HEK293 (cell line): ENCODE results near the gene FOXP4.

ENCODE experiments used
- CTCF ChIA-PET: fragments of 350-600 bp; formaldehyde crosslinking; extraction: SDS; loops from one replicate; lab custom pipeline; 2021; ENCODE audit warnings: antibody characterized with exemption; lab: Yijun Ruan, JAX
- POLR2A ChIA-PET: fragments of 300-600 bp; formaldehyde crosslinking; extraction: SDS; loops from one replicate; lab custom pipeline; 2020; ENCODE audit warnings: antibody characterized with exemption, inconsistent platforms; lab: Yijun Ruan, JAX
- H3K27ac ChIP-seq: fragments of 200-500 bp; sonication (Bioruptor generic); 2 replicates; pipeline ENCODE4 v1.5.1; 2014; ENCODE audit warnings: low read depth, low read length, control low read depth, inconsistent platforms; ENCODE audit errors: extremely low read depth
- H3K36me3 ChIP-seq, 2 experiments: fragments of 200-500 bp in 1 of 2; sonication (Bioruptor generic) in 1 of 2; 1 replicate in 1 of 2; 2 replicates in 1 of 2; pipeline ENCODE4 v1.5.1; 2014 to 2017; ENCODE audit warnings: inconsistent platforms in 2 of 2, low read length in 2 of 2; ENCODE audit not compliant: control insufficient read depth in 2 of 2, insufficient read depth in 1 of 2
- H3K4me1 ChIP-seq: fragments of 200-500 bp; sonication (Bioruptor generic); 2 replicates; pipeline ENCODE4 v1.5.1; 2014; ENCODE audit warnings: mild to moderate bottlenecking, low read length, inconsistent platforms; ENCODE audit not compliant: control insufficient read depth, insufficient read depth
- H3K4me3 ChIP-seq: 2 replicates; pipeline ENCODE4 v1.5.1; 2011; ENCODE audit warnings: low read depth, mild to moderate bottlenecking, control low read depth, low read length, moderate library complexity
- H3K9me3 ChIP-seq: fragments of 200-500 bp; sonication (Bioruptor generic); 2 replicates; pipeline ENCODE4 v1.5.1; 2014; ENCODE audit warnings: low read depth, low read length, inconsistent platforms; ENCODE audit not compliant: control insufficient read depth, insufficient read depth
- EGR2 ChIP-seq: fragments of 450-650 bp; formaldehyde crosslinking; IDR thresholded peaks from 2 replicates; pipeline ENCODE4 v1.5.1; 2016; ENCODE audit warnings: low read depth, missing biosample characterization, missing genetic modification characterization
- FEZF1 ChIP-seq: fragments of 450-650 bp; formaldehyde crosslinking; IDR thresholded peaks from 2 replicates; pipeline ENCODE4 v1.5.1; 2016; ENCODE audit warnings: missing biosample characterization, missing genetic modification characterization
- GFI1B ChIP-seq: fragments of 450-650 bp; formaldehyde crosslinking; IDR thresholded peaks from 2 replicates; pipeline ENCODE4 v1.5.1; 2016; ENCODE audit warnings: missing biosample characterization, missing genetic modification characterization
- HOXA7 ChIP-seq: sonication (generic); formaldehyde crosslinking; IDR thresholded peaks from 2 replicates; pipeline ENCODE4 v1.8.1; 2022; ENCODE audit warnings: missing genetic modification reagents, borderline replicate concordance
- HOXC10 ChIP-seq: sonication (generic); formaldehyde crosslinking; IDR thresholded peaks from 2 replicates; pipeline ENCODE4 v1.8.1; 2023; ENCODE audit warnings: mild to moderate bottlenecking, missing genetic modification reagents
- OVOL3 ChIP-seq: fragments of 450-650 bp; formaldehyde crosslinking; IDR thresholded peaks from 2 replicates; pipeline ENCODE4 v1.5.1; 2016; ENCODE audit warnings: missing biosample characterization, missing genetic modification characterization
- PATZ1 ChIP-seq: fragments of 450-650 bp; formaldehyde crosslinking; IDR thresholded peaks from 2 replicates; pipeline ENCODE4 v1.5.1; 2016; ENCODE audit warnings: missing biosample characterization, missing genetic modification characterization
- PRDM10 ChIP-seq: fragments of 450-650 bp; formaldehyde crosslinking; IDR thresholded peaks from 2 replicates; pipeline ENCODE4 v1.5.1; 2016; ENCODE audit warnings: missing biosample characterization, missing genetic modification characterization
- RBAK ChIP-seq: fragments of 450-650 bp; formaldehyde crosslinking; IDR thresholded peaks from 2 replicates; pipeline ENCODE4 v1.5.1; 2016; ENCODE audit warnings: missing biosample characterization, missing genetic modification characterization
- ZBTB7A ChIP-seq: fragments of 450-650 bp; formaldehyde crosslinking; IDR thresholded peaks from 2 replicates; pipeline ENCODE4 v1.5.1; 2016; ENCODE audit warnings: low read depth, missing biosample characterization, missing genetic modification characterization
- ZBTB8A ChIP-seq: fragments of 450-650 bp; formaldehyde crosslinking; IDR thresholded peaks from 2 replicates; pipeline ENCODE4 v1.5.1; 2016; ENCODE audit warnings: missing biosample characterization, missing genetic modification characterization
- ZEB2 ChIP-seq: fragments of 450-650 bp; formaldehyde crosslinking; IDR thresholded peaks from 2 replicates; pipeline ENCODE4 v1.5.1; 2016; ENCODE audit warnings: missing biosample characterization, missing genetic modification characterization
- ZFHX2 ChIP-seq: fragments of 450-650 bp; formaldehyde crosslinking; conservative IDR thresholded peaks from 2 replicates; pipeline ENCODE4 v1.5.1; 2016; ENCODE audit warnings: missing biosample characterization, missing genetic modification characterization
- ZFP41 ChIP-seq: fragments of 450-650 bp; formaldehyde crosslinking; IDR thresholded peaks from 2 replicates; pipeline ENCODE4 v1.5.1; 2016; ENCODE audit warnings: missing biosample characterization, missing genetic modification characterization, borderline replicate concordance
- ZNF112 ChIP-seq: fragments of 450-650 bp; formaldehyde crosslinking; IDR thresholded peaks from 2 replicates; pipeline ENCODE4 v1.5.0; 2017; ENCODE audit warnings: missing biosample characterization, missing genetic modification characterization
- ZNF132 ChIP-seq: fragments of 450-650 bp; formaldehyde crosslinking; IDR thresholded peaks from 2 replicates; pipeline ENCODE4 v1.5.1; 2017; ENCODE audit warnings: missing biosample characterization, missing genetic modification characterization, borderline replicate concordance
- ZNF26 ChIP-seq: fragments of 450-650 bp; formaldehyde crosslinking; IDR thresholded peaks from 2 replicates; pipeline ENCODE4 v1.5.1; 2016; ENCODE audit warnings: missing biosample characterization, missing genetic modification characterization
- ZNF394 ChIP-seq: fragments of 450-650 bp; formaldehyde crosslinking; IDR thresholded peaks from 2 replicates; pipeline ENCODE4 v1.5.1; 2016; ENCODE audit warnings: missing biosample characterization, missing genetic modification characterization, mild to moderate bottlenecking, moderate library complexity, borderline replicate concordance
- ZNF473 ChIP-seq: fragments of 450-650 bp; formaldehyde crosslinking; IDR thresholded peaks from 2 replicates; pipeline ENCODE4 v1.5.1; 2017; ENCODE audit warnings: missing biosample characterization, missing genetic modification characterization
- ZNF548 ChIP-seq: fragments of 450-650 bp; formaldehyde crosslinking; IDR thresholded peaks from 2 replicates; pipeline ENCODE4 v1.5.1; 2016; ENCODE audit warnings: missing biosample characterization, missing genetic modification characterization
- ZNF600 ChIP-seq: fragments of 450-650 bp; formaldehyde crosslinking; IDR thresholded peaks from 2 replicates; pipeline ENCODE4 v1.5.1; 2016; ENCODE audit warnings: missing biosample characterization, missing genetic modification characterization
- ZNF660 ChIP-seq: fragments of 450-650 bp; IDR thresholded peaks from 2 replicates; pipeline ENCODE4 v1.5.1; 2018; ENCODE audit warnings: missing biosample characterization, mild to moderate bottlenecking, missing genetic modification characterization
- ZNF704 ChIP-seq: fragments of 450-650 bp; formaldehyde crosslinking; IDR thresholded peaks from 2 replicates; pipeline ENCODE4 v1.5.1; 2016; ENCODE audit warnings: missing biosample characterization, missing genetic modification characterization
- ZNF791 ChIP-seq: fragments of 450-650 bp; formaldehyde crosslinking; IDR thresholded peaks from 2 replicates; pipeline ENCODE4 v1.5.1; 2016; ENCODE audit warnings: missing biosample characterization, missing genetic modification characterization
- ZSCAN16 ChIP-seq: fragments of 450-650 bp; formaldehyde crosslinking; IDR thresholded peaks from 2 replicates; pipeline ENCODE4 v1.5.1; 2016; ENCODE audit warnings: missing biosample characterization, missing genetic modification characterization

The FOXP4 gene

GRCh38 chr6:41581381-41581991 is 35.3 kb downstream of the FOXP4 start (continued):
- TF ChIP-seq PRDM10 (no peak), ZNF600 (peak; percentile 64), ZFP41 (tag by site-specific recombination) (no peak), ZNF791 (tag by site-specific recombination) (no peak), PATZ1 (tag by site-specific recombination) (0 out of 2 replicates have a peak, but pooled peaks have one; percentile 19), ZBTB7A (tag by site-specific recombination) (no peak), ZNF473 (no peak), FEZF1 (tag by site-specific recombination) (peak; percentile 31; the same call in 1 of the 2 replicates), ZBTB8A (tag by site-specific recombination) (peak; percentile 59), GFI1B (tag by site-specific recombination) (no peak), ZNF394 (tag by site-specific recombination) (peak; percentile 98), HOXA7 (no peak), RBAK (tag by site-specific recombination) (no peak), ZNF132 (no peak), OVOL3 (tag by site-specific recombination) (no peak), ZSCAN16 (tag by site-specific recombination) (no peak), ZNF548 (tag by site-specific recombination) (no peak), ZNF660 (tag by site-specific recombination) (peak; percentile 75), ZNF704 (tag by site-specific recombination) (no peak), HOXC10 (no peak), ZEB2 (tag by site-specific recombination) (no peak), ZNF112 (no peak)

GRCh38 chr6:41582540-41582939 is 36.4 kb downstream of the FOXP4 start:
- CTCF ChIA-PET: interaction anchor here (0.7 to 7.5 kb wide), 5 partner anchors 18 to 215 kb away, joined by 3 to 40 read pairs (median 5); no protein-coding TSS in a partner anchor
- H3K27ac ChIP-seq: no peak overlapping the region

More at GRCh38 chr6:41582540-41582939, 36.4 kb downstream of the FOXP4 start:
- Histone ChIP-seq H3K4me1 (peaks cover 16% of the 10 kb centered on the region), H3K36me3 (peaks cover 4 to 52% of the 10 kb centered on the region in 2 experiments; a peak in 2 of 3 replicates), H3K4me3 (no peak overlapping the region), H3K9me3 (no peaks in the 10 kb centered on the region)
- POLR2A ChIA-PET: interaction anchor here (0.7 kb wide), 1 partner anchor 87 kb away, joined by 3 read pairs; no protein-coding TSS in a partner anchor
- TF ChIP-seq ZFHX2: peak; percentile 70
- no peak for TF ChIP-seq ZNF26 (tag by site-specific recombination)
- peak; percentile 32; the same call in 1 of the 2 replicates for TF ChIP-seq EGR2 (tag by site-specific recombination)
